Measurements from ENCODE around the gene LRRN1. TPM values are rescaled to one million over a fixed set of nuclear protein-coding genes. Genes with fewer than 3 reads are reported as not detected.

LRRN1 gene
- total and polyA plus RNA-seq, 11 donors = 0.07 to 3.0 (median 0.21) TPM; not detected in 3

GRCh38 chr3:3842356-3842755, 43.1 kb downstream of the LRRN1 start:
- TF ChIP-seq POLR2A (IDR thresholded peaks at IDR 0.05) = no peak
- no peak for TF ChIP-seq CTCF (IDR thresholded peaks at IDR 0.05)
- ATAC-seq (no peak), DNase-seq (no peak)
- no peaks in the 10 kb centered on the region for H3K4me1 ChIP-seq
- no peak overlapping the region for H3K27ac ChIP-seq
- intact Hi-C loops (cut with DNase I) = no loop called here
- WGBS, 4 donors = 83 to 89% (median 86%) methylated on average over 2 of the region's 2 CpGs
- H3K36me3 ChIP-seq = no peaks in the 10 kb centered on the region
- H3K4me3 ChIP-seq = no peak overlapping the region
- no peaks in the 10 kb centered on the region for H3K27me3 ChIP-seq
- H3K9me3 ChIP-seq = peaks cover 0 to 29% (median 6%) of the 10 kb centered on the region in 12 donors

- no peaks in the 10 kb centered on the region for H3K9me3 ChIP-seq
- H3K27me3 ChIP-seq = no peaks in the 10 kb centered on the region
- no peak for DNase-seq
- TF ChIP-seq CTCF (IDR thresholded peaks at IDR 0.05) = no peak
- no peak for TF ChIP-seq POLR2A (IDR thresholded peaks at IDR 0.05)
- WGBS, 4 donors = 81 to 86% (median 84%) methylated on average over 8 of the region's 8 CpGs
- H3K4me1 ChIP-seq = no peaks in the 10 kb centered on the region
- no peak for ATAC-seq
- intact Hi-C loops (cut with DNase I) = no loop called here
- H3K27ac ChIP-seq = no peak overlapping the region
- H3K4me3 ChIP-seq = no peak overlapping the region
- no peaks in the 10 kb centered on the region for H3K36me3 ChIP-seq
Observed at GRCh38 chr3:3847994-3848922, 49.0 kb downstream of the LRRN1 start.

GRCh38 chr3:3848923-3849275, 49.7 kb downstream of the LRRN1 start:
- Histone ChIP-seq H3K27ac (no peak overlapping the region), H3K4me1 (no peaks in the 10 kb centered on the region), H3K4me3 (no peak overlapping the region), H3K27me3 (no peaks in the 10 kb centered on the region), H3K9me3 (no peaks in the 10 kb centered on the region), H3K36me3 (no peaks in the 10 kb centered on the region)
- intact Hi-C loops (cut with DNase I) = no loop called here
- ATAC-seq = no peak
- 81 to 86% (median 84%) methylated on average over 8 of the region's 8 CpGs for WGBS, 4 donors
- DNase-seq = no peak
- TF ChIP-seq CTCF (IDR thresholded peaks at IDR 0.05) (no peak), POLR2A (IDR thresholded peaks at IDR 0.05) (no peak)

- Histone ChIP-seq H3K27me3 (no peaks in the 10 kb centered on the region), H3K9me3 (no peaks in the 10 kb centered on the region), H3K27ac (no peak overlapping the region), H3K4me3 (no peak overlapping the region), H3K4me1 (no peaks in the 10 kb centered on the region), H3K36me3 (no peaks in the 10 kb centered on the region)
- ATAC-seq (no peak), DNase-seq (no peak)
- intact Hi-C loops (cut with DNase I) = no loop called here
- TF ChIP-seq CTCF (IDR thresholded peaks at IDR 0.05) = no peak
- TF ChIP-seq POLR2A (IDR thresholded peaks at IDR 0.05) = no peak
- 91 to 97% (median 95%) methylated on average over 4 of the region's 4 CpGs for WGBS, 4 donors
Observed at GRCh38 chr3:3851621-3852323, 52.5 kb downstream of the LRRN1 start.

Data from heart left ventricle (tissue), 16 donors.